Endothelial cell (in vitro differentiated cells): ENCODE data around the gene COL6A3. TPM values are rescaled to one million over a fixed set of nuclear protein-coding genes. Genes with fewer than 3 reads are reported as not detected.

Experiments used
- DNase-seq: peaks from one replicate; pipeline ENCODE4 v3.0.0; 2021; ENCODE audit warnings: low spot score
- H3K27ac Mint-ChIP-seq: one replicate; pipeline ENCODE4 v1.8.0; 2021; ENCODE audit warnings: mixed read lengths, inconsistent platforms; ENCODE audit not compliant: unreplicated experiment
- H3K27me3 Mint-ChIP-seq: one replicate; pipeline ENCODE4 v1.8.0; 2021; ENCODE audit warnings: mild to moderate bottlenecking, moderate library complexity, mixed read lengths, inconsistent platforms; ENCODE audit not compliant: unreplicated experiment
- H3K36me3 Mint-ChIP-seq: one replicate; pipeline ENCODE4 v1.8.0; 2021; ENCODE audit warnings: mild to moderate bottlenecking, low read depth, mixed read lengths, inconsistent platforms; ENCODE audit not compliant: unreplicated experiment
- H3K4me1 Mint-ChIP-seq: one replicate; pipeline ENCODE4 v1.8.0; 2021; ENCODE audit warnings: mild to moderate bottlenecking, mixed read lengths, inconsistent platforms; ENCODE audit not compliant: unreplicated experiment
- H3K4me3 Mint-ChIP-seq: one replicate; pipeline ENCODE4 v1.8.0; 2021; ENCODE audit warnings: mild to moderate bottlenecking, mixed read lengths, inconsistent platforms; ENCODE audit not compliant: unreplicated experiment
- H3K9me3 Mint-ChIP-seq: one replicate; pipeline ENCODE4 v1.8.0; 2021; ENCODE audit warnings: mixed read lengths, inconsistent platforms; ENCODE audit not compliant: unreplicated experiment
- total RNA-seq: library from RNA; stranded (reverse); fragmentation: NEBNext Ultra II Directional; extraction: Animal tissue kit (Norgen Biotek cat#: 25700); gene quantifications from one replicate; pipeline ENCODE4 v1.2.1, GENCODE V29; 2021; ENCODE audit not compliant: unreplicated experiment
- TF ChIP-seq, protein P1 (sequence below): fragments of 200-600 bp; sonication (generic); IDR thresholded peaks from one replicate; pipeline ENCODE4 v1.5.0; 2021; ENCODE audit warnings: antibody characterized with exemption; ENCODE audit not compliant: unreplicated experiment

COL6A3 gene
- total RNA-seq, 1 donor from 2014 or later: 1.6 TPM

DNA sequence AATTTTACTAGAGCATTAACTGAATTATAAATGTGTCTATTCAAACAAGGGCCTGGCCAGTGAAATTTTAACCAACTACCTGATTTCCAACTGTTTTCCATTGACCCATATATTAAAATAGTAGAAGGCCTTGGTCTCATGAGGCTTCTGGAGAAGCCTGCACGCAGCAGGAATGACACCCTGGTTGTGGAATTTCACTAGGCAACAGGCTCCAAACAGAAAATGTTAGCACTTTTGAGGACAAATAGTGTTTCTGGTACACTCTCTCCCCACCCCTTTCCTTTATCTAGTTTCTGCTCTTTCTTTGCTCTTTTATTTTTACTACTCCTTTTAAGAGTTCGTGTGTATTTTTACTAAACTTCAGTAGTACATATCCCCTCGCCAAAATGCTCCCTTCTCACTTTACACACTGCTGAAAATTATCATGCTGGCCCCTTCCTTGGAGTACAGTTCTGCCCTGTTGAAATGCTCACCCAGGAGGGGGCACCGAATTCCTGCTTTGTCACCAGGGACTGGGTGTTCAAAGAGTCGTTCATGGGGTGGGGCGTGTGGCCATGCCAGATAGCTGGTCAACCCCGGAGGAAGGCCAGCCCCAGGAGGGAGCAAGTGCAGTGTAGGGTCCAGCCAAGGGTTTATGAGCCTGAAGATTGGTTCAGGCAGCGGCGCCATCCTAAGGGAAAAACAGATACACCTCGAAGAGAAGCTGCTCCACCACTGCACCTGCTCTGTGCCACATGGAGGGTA lies 22.1 kb upstream of the COL6A3 start:
- Mint-ChIP-seq H3K9me3 (no peaks in the 10 kb centered on the region), H3K27me3 (peaks cover 5% of the 10 kb centered on the region), H3K27ac (no peak overlapping the region), H3K4me1 (peaks cover 47% of the 10 kb centered on the region), H3K36me3 (no peaks in the 10 kb centered on the region), H3K4me3 (no peak overlapping the region)
- TF ChIP-seq, protein P1, sequence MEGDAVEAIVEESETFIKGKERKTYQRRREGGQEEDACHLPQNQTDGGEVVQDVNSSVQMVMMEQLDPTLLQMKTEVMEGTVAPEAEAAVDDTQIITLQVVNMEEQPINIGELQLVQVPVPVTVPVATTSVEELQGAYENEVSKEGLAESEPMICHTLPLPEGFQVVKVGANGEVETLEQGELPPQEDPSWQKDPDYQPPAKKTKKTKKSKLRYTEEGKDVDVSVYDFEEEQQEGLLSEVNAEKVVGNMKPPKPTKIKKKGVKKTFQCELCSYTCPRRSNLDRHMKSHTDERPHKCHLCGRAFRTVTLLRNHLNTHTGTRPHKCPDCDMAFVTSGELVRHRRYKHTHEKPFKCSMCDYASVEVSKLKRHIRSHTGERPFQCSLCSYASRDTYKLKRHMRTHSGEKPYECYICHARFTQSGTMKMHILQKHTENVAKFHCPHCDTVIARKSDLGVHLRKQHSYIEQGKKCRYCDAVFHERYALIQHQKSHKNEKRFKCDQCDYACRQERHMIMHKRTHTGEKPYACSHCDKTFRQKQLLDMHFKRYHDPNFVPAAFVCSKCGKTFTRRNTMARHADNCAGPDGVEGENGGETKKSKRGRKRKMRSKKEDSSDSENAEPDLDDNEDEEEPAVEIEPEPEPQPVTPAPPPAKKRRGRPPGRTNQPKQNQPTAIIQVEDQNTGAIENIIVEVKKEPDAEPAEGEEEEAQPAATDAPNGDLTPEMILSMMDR: no peak
- DNase-seq: no peak

DNA sequence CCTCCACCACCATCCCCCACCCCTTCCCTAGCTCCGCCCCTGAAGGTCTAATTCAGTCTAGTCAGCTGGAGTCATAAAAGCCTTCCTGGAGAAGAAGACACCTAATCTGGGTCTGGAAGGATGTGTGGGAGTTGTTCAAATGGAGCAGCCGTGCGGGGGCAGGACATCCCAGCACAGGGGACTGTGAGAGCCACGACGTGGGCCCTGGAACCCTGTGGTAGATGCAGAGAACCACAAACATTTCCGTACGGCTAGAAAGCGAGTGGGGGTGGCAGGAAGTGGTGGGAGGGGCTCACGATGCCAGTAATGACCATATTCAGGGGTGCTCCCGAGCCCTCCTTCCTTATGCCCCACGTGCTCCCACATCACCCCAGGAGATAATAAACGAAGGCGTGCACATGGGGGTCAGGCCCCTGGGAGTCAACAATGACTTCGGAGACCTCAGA lies 20.9 kb upstream of the COL6A3 start:
- Mint-ChIP-seq H3K4me3 (no peak overlapping the region), H3K27me3 (peaks cover 5% of the 10 kb centered on the region), H3K36me3 (no peaks in the 10 kb centered on the region), H3K27ac (no peak overlapping the region), H3K9me3 (no peaks in the 10 kb centered on the region), H3K4me1 (peaks cover 39% of the 10 kb centered on the region)
- DNase-seq: no peak
- TF ChIP-seq, protein P1: no peak

DNA sequence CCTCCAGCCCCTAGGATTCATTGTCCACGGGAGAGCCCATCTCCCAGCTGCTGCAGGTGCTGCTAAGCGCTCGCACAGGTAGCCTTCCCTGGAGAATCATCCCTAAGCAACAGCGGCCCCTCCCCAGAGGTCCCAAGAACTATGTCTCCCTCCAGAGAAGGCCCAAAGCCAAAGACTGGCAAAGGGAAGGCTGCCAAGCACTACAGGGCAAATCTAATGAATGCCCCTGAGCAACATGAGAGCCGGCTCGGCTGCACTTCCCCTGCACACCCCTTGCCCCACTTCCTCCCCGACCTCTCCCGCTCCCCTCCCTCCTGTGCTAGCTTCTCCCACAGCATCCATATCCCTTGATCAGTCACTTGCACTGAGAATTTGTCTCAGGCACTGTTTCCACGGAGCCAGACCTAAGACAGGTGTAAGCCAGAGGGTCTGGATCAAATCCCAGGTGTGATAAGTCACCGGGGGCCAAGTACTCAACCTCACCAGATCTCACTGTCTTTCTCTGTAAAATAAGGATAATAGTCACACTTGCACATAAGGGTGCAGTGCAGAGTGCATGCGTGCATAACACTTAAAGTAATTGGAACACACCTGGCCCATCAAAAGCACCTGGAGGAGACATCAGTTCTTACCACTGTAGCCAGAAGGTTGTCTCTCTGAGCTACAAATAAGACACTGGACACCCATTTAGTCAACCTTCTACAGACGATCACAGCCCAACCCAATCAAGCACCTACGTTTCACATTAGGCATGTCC lies 20.1 kb upstream of the COL6A3 start:
- Mint-ChIP-seq H3K36me3 (no peaks in the 10 kb centered on the region), H3K4me3 (no peak overlapping the region), H3K9me3 (no peaks in the 10 kb centered on the region), H3K27ac (no peak overlapping the region), H3K27me3 (peaks cover 5% of the 10 kb centered on the region), H3K4me1 (peaks cover 39% of the 10 kb centered on the region)
- TF ChIP-seq, protein P1: no peak
- DNase-seq: no peak

DNA sequence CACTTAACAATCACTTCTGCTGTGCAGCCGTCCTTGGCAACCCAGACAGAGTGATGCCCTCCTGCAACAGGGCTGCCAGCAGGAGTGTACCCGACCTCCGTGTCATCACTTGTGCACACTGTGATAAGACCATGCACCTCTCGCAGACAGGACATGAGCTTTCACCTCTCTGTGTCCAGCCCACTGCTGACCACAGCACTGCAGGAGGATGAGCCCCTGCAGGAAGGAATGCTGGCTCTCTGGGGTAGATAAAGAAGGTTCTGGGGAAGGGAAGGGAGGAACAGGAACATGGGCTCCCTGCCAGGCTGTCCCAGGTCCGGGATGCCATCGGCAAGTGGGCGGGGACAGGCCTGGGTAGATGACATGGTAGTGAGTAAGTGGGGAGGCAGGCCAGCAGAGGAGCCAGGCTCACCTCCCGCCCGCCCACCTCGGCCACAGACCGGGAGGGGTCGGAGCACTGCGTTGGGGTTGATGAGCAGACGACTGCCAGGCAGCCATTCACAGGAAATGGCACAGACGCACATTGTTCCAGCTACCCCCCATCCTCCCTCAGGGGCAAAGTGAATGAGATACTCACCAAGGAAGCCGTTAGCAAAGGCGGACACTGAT lies 18.6 kb upstream of the COL6A3 start:
- H3K4me3 Mint-ChIP-seq: no peak overlapping the region
- peaks cover 30% of the 10 kb centered on the region for H3K4me1 Mint-ChIP-seq
- TF ChIP-seq, protein P1: no peak
- H3K27ac Mint-ChIP-seq: no peak overlapping the region
- peaks cover 5% of the 10 kb centered on the region for H3K27me3 Mint-ChIP-seq
- H3K9me3 Mint-ChIP-seq: no peaks in the 10 kb centered on the region
- DNase-seq: no peak
- H3K36me3 Mint-ChIP-seq: no peaks in the 10 kb centered on the region
